Mucosa of descending colon (tissue), 3 donors: ENCODE data around the gene TSPAN6. TPM values are rescaled to one million over a fixed set of nuclear protein-coding genes. Genes with fewer than 3 reads are reported as not detected.

Source experiments
- ATAC-seq: fragments of 200-7000 bp; cut with Tn5 transposase; one replicate; pipeline ENCODE4 v1.9.1; 2020; ENCODE audit warnings: mild to moderate bottlenecking, moderate library complexity
- DNase-seq, 3 donors: peaks; one replicate each; pipeline ENCODE4 v3.0.0-alpha.2; 2020
- H3K36me3 ChIP-seq: fragments of 200-600 bp; one replicate; pipeline ENCODE4 v1.8.0; 2021; ENCODE audit warnings: low read depth, mild to moderate bottlenecking
- H3K4me1 ChIP-seq: fragments of 200-600 bp; one replicate; pipeline ENCODE4 v1.8.0; 2021; ENCODE audit warnings: low read depth, mild to moderate bottlenecking
- H3K4me3 ChIP-seq: fragments of 200-600 bp; one replicate; pipeline ENCODE4 v1.8.0; 2021; ENCODE audit warnings: mild to moderate bottlenecking
- H3K9me3 ChIP-seq: fragments of 200-600 bp; one replicate; pipeline ENCODE4 v1.8.0; 2021; ENCODE audit warnings: mild to moderate bottlenecking
- intact Hi-C, 2 donors: fragments of 100-400 bp; cut with DNase I in 1 of 2; cut with micrococcal nuclease in 1 of 2; formaldehyde crosslinking; loops; one replicate each; pipeline versions ENCODE4 v1.11.0 to v1.11.1; 2022; cut with DNase I, micrococcal nuclease
- total RNA-seq, 3 donors: library from RNA; stranded (reverse); fragmentation: NEBNext Ultra II Directional in 2 of 3; extraction: Animal tissue kit (Norgen Biotek cat#: 25700) in 2 of 3; gene quantifications; one replicate each; pipeline versions ENCODE4 v1.2.1 to v1.2.4, GENCODE V29; 2021 to 2023
- TF ChIP-seq, protein P1 (sequence below): fragments of 200-600 bp; IDR thresholded peaks from one replicate; pipeline ENCODE4 v1.8.0; 2022; ENCODE audit warnings: antibody characterized with exemption, mild to moderate bottlenecking
- donor health status: DM: no; HTN: no; CAD: no; lungs with moderate emphysema.
- donor health status: DM: no; HTN: no; CAD: no.
- donor health status: DM: no; HTN: yes; CAD: no.

The TSPAN6 gene
- total RNA-seq, 3 donors from 2014 or later: 63.0 to 132 (median 111) TPM

DNA sequence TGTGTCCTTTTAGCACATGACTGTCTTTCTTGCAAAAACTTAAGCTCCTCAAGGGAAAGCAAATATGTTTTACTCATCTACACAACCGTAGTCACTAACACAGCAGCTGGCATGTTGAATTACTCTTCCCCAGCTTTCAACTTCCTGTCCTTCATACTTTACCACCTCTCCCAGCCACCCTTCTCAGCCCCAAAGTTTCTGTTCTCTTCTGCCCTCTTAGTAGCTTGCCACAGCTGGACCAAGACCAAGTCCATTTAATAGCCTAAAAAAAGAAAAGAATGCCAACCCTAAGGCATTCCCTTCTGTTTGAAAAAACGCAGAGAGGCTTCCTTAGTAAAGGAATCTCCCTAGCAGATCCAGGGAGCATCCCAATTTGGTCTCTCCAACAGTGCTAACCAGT, 44.1 kb upstream of the TSPAN6 start:
- intact Hi-C loops: no loop called here
- no peak for DNase-seq
- TF ChIP-seq, protein P1, sequence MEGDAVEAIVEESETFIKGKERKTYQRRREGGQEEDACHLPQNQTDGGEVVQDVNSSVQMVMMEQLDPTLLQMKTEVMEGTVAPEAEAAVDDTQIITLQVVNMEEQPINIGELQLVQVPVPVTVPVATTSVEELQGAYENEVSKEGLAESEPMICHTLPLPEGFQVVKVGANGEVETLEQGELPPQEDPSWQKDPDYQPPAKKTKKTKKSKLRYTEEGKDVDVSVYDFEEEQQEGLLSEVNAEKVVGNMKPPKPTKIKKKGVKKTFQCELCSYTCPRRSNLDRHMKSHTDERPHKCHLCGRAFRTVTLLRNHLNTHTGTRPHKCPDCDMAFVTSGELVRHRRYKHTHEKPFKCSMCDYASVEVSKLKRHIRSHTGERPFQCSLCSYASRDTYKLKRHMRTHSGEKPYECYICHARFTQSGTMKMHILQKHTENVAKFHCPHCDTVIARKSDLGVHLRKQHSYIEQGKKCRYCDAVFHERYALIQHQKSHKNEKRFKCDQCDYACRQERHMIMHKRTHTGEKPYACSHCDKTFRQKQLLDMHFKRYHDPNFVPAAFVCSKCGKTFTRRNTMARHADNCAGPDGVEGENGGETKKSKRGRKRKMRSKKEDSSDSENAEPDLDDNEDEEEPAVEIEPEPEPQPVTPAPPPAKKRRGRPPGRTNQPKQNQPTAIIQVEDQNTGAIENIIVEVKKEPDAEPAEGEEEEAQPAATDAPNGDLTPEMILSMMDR: no peak
- Histone ChIP-seq H3K36me3 (no peaks in the 10 kb centered on the region), H3K4me3 (no peak overlapping the region), H3K4me1 (no peaks in the 10 kb centered on the region), H3K9me3 (no peaks in the 10 kb centered on the region)
- ATAC-seq: no peak

DNA sequence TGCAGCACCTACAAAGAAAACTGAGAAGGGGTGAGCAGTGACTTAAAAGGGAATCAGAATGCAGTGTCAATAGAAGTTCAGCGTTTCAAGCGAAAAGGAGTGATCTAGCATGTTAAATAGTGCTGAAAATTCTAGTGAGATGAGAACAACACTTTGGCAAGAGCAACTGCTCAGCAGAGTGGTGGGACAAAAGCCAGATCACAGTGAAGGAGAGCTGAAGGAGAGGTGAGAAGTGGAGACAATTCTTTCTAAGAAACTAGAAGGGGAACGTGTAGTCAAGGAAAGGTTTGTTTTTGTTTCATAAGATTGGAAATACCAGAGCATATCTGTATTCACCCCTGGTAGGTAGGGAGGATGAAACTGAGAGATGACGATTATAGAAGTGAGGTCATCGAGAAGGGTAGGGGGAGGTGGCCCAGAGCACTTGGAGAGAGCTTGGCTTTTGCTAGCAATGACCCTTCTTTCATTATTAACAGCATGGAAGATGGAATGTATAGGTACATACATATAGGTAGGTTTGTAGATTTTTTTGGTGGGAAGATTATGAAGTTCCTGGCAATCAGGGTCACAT, 41.1 kb upstream of the TSPAN6 start:
- ATAC-seq (no peak), DNase-seq (no peak)
- Histone ChIP-seq H3K36me3 (no peaks in the 10 kb centered on the region), H3K9me3 (no peaks in the 10 kb centered on the region), H3K4me1 (no peaks in the 10 kb centered on the region), H3K4me3 (no peak overlapping the region)
- TF ChIP-seq, protein P1: no peak
- intact Hi-C loops: no loop called here

DNA sequence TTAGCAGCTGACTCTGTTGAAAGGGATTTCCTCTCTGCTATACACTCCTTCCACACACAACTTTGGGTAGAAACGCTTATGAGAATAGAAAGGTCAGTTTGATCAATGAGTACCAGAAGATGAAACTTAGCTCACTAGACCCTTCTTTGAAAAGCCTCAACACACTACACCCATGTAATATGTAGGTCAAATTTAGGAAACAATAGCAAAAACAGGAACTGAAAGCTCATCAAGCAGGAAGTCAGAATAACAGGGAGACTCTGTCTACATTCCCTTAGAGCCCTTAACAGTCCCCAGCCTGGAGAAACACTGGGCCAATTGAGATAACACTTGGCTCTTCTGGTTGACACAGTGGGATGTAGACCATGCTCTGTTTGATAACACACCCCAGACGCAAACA, 38.1 kb upstream of the TSPAN6 start:
- ATAC-seq: peak; percentile 29
- H3K4me3 ChIP-seq: no peak overlapping the region
- TF ChIP-seq, protein P1: no peak
- H3K4me1 ChIP-seq: no peaks in the 10 kb centered on the region
- H3K36me3 ChIP-seq: no peaks in the 10 kb centered on the region
- no peaks in the 10 kb centered on the region for H3K9me3 ChIP-seq
- no peak for DNase-seq
- intact Hi-C loops: no loop called here

DNA sequence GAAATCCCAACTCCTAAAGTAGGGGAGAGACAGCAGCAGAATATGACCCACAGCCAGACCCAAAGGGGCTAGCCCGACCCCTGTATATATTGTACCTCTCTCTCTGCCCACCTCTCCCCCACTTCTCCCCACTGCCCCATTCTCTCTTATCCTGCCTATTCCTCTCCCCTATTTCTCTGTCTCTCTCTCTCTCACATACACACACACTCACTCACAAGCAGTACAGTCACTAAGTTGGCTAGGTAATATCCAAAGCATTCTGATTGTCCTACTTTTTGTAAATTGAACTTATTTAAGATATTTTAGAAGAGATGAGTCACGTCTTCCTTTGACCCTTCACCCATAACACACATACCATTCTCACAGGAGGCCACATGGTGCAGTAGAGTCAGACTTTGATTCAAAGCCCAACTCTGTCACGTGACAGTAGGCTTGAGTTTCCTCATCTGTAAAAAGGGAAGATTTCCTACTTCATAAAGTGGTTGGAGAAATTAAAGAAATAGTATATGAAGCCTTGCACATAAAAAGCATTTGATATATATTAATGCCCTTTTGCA, 36.9 kb upstream of the TSPAN6 start:
- DNase-seq (no peak), ATAC-seq (peak; percentile 53)
- H3K4me3 ChIP-seq: no peak overlapping the region
- H3K4me1 ChIP-seq: no peaks in the 10 kb centered on the region
- no peaks in the 10 kb centered on the region for H3K9me3 ChIP-seq
- intact Hi-C loops: no loop called here
- TF ChIP-seq, protein P1: no peak
- no peaks in the 10 kb centered on the region for H3K36me3 ChIP-seq

DNA sequence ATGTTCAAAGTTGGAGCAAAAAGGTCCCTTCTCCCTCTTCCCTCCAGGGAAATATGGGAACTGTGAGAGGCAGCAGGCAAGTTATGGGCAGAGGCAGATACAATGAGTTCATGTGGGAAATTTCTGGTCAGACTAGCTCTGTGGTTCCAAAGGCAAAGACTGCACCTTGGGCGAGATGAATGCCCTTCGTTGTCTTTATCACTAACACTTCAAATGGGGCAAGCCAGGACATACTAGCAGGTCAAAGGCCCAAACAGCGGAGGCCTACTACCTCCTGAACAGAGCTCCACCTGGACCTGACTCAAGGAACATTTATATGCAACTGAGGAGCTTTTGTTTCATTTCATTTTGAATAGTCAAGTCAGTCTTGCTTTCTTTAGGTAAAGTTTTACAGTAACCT, 36.4 kb upstream of the TSPAN6 start:
- Histone ChIP-seq H3K9me3 (no peaks in the 10 kb centered on the region), H3K36me3 (no peaks in the 10 kb centered on the region), H3K4me3 (no peak overlapping the region), H3K4me1 (no peaks in the 10 kb centered on the region)
- DNase-seq: no peak
- TF ChIP-seq, protein P1: no peak
- ATAC-seq: peak; percentile 27
- intact Hi-C loops: no loop called here
